ENCODE data around the gene TRIML2. TPM values are rescaled to one million over a fixed set of nuclear protein-coding genes. Genes with fewer than 3 reads are reported as not detected.
"Not testable (repeated sequence)": the region's sequence is repeated elsewhere in the genome, so short reads cannot be mapped to it uniquely, and the experiment has no call there.

TRIML2 gene
- total RNA-seq, 2 experiments from 2014 or later = not detected

DNA sequence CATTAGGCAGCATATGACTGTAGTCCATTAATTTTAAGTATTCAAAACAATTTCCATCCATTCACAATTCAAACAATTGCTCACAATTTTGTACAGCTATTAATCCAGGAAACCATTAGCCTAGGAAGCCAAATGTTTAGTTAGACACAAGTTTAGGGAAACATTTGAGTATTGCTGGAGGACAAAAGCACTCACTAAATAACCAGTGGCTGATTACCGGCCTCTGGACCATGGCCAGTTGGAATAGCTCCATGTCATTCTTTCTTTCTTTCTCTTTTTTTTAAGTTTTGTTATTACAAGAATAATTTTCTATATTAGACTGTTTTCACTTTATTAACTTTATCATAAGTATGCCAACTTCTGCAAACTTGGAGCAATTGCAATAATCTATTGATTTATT lies 31.3 kb downstream of the TRIML2 start:
- CTCF ChIA-PET = interaction anchor here (0.7 kb wide), 1 partner anchor 1850 kb away, joined by 3 read pairs; no protein-coding TSS in a partner anchor

DNA sequence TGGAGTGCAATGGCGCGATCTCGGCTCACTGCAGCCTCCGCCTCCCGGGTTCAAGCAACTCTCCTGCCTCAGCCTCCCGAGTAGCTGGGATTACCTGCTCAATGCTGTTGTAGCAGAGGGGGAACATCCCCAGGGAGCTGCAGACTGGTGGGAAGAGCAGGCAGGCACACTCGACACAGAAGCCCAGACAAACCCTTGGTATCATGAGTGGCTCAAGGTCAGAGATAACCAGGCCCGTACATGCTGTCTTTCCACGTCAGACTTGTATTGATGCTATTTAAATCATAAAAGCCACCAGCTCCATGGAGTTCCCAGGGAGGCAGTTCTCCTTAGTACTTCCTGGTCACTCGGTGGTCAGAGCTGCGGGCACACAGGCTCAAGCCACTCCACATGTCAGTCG lies 33.2 kb downstream of the TRIML2 start:
- CTCF ChIA-PET = no interaction called here
- Mint-ChIP-seq H3K9me3 (peaks cover 3% of the 10 kb centered on the region), H3K36me3 (ENCODE audit: low read depth) (no peaks in the 10 kb centered on the region), H3K27ac (no peak overlapping the region), H3K4me1 (ENCODE audit: low read depth) (no peaks in the 10 kb centered on the region), H3K4me3 (no peak overlapping the region), H3K27me3 (ENCODE audit: low read depth) (no peaks in the 10 kb centered on the region)
- no peak for DNase-seq
- intact Hi-C loops (cut with micrococcal nuclease) = no loop called here

More for the DNA sequence above, 31.3 kb downstream of the TRIML2 start:
- Mint-ChIP-seq H3K36me3 (ENCODE audit: low read depth) (no peaks in the 10 kb centered on the region), H3K9me3 (peaks cover 6% of the 10 kb centered on the region), H3K4me3 (no peak overlapping the region), H3K27me3 (ENCODE audit: low read depth) (no peaks in the 10 kb centered on the region), H3K27ac (no peak overlapping the region), H3K4me1 (ENCODE audit: low read depth) (no peaks in the 10 kb centered on the region)
- intact Hi-C loops (cut with micrococcal nuclease) = no loop called here
- no peak for DNase-seq

DNA sequence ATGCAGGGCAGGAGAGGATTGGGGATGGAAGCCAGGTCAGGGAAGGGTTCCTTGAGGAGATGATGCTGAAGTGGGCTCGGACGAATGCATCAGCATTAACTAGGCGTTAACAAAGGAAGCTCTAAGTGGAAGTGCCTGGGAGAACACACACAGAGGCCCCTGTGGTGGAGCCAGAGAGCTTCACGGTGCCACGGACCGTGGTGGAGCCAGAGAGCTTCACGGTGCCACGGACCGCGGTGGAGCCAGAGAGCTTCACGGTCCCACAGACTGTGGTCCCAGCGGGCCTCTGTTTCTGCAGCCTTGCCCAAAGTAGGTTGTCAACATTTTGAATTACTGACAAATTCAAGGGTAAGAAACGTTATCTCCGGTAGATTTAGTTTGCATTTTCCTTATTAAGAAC lies 48.3 kb downstream of the TRIML2 start:
- no peak for DNase-seq
- intact Hi-C loops (cut with micrococcal nuclease) = no loop called here
- Mint-ChIP-seq H3K4me1 (ENCODE audit: low read depth) (no peaks in the 10 kb centered on the region), H3K9me3 (peaks cover 2% of the 10 kb centered on the region), H3K4me3 (no peak overlapping the region), H3K27ac (no peak overlapping the region), H3K36me3 (ENCODE audit: low read depth) (no peaks in the 10 kb centered on the region), H3K27me3 (ENCODE audit: low read depth) (no peaks in the 10 kb centered on the region)
- CTCF ChIA-PET = no interaction called here

DNA sequence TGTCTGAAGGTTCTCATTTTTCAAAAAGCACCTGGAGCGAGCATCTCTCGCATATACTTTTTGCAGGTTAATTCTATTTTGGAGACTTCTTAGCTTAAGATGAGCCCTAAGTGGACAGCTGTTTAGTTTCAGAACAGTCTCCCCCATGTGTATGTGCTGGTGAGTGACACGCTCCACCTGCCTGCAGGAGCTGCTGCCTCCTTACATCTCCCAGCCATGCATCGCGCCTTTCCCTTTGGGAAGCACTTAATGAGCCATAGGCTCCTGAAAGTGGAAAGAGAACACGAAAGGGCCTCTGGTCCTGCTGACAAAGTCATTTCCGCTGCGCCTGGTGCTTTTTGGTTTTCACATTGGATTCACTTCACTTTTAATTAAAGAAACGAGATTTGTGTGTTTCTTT lies 56.1 kb downstream of the TRIML2 start:
- no peak for DNase-seq
- Mint-ChIP-seq H3K4me1 (ENCODE audit: low read depth) (no peaks in the 10 kb centered on the region), H3K9me3 (peaks cover 3% of the 10 kb centered on the region), H3K27ac (no peak overlapping the region), H3K4me3 (no peak overlapping the region), H3K27me3 (ENCODE audit: low read depth) (no peaks in the 10 kb centered on the region), H3K36me3 (ENCODE audit: low read depth) (no peaks in the 10 kb centered on the region)
- intact Hi-C loops (cut with micrococcal nuclease) = no loop called here
- CTCF ChIA-PET = no interaction called here

DNA sequence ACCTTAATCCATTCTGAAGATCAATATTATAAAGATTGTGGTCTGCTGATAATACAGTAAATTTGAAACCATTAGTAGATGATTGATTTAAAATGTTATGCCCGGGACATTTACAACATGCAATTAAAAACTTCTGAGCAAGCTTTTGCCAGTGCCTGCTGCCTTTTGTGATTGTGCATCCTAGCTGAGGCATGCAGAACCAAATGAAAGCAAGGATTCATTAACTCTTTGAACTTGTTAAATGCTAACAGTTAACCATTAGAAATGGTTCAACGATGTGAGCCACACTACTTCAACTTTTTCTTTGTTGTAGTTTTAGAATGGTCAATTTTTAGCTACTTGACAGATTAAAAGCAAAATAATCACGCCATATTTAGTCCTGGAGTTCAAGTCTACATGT lies 62.7 kb downstream of the TRIML2 start:
- CTCF ChIA-PET = interaction anchor here (0.6 kb wide), 1 partner anchor 50 kb away, joined by 4 read pairs; no protein-coding TSS in a partner anchor
- no peaks in the 10 kb centered on the region for H3K36me3 Mint-ChIP-seq (ENCODE audit: low read depth)
- H3K27ac Mint-ChIP-seq = no peak overlapping the region

DNA sequence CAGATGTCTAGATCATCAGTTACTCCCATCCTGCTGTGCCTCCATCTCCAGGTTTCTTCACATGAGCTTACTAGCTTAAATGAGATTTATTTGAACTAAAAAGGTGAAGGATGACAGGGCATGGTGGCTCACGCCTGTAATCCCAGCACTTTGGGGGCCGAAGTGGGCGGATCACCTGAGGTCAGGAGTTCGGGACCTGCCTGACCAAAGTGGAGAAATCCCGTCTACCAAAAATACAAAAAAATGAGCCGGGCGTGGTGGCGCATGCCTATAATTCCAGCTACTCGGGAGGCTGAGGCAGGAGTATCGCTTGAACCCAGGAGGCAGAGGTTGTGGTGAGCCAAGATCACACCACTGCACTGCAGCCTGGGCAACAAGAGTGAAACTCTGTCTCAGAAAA lies 63.9 kb downstream of the TRIML2 start:
- intact Hi-C loops (cut with micrococcal nuclease); H3K4me3 Mint-ChIP-seq; CTCF ChIA-PET; H3K4me1 Mint-ChIP-seq (ENCODE audit: low read depth); H3K9me3 Mint-ChIP-seq; DNase-seq; H3K36me3 Mint-ChIP-seq (ENCODE audit: low read depth); H3K27me3 Mint-ChIP-seq (ENCODE audit: low read depth); H3K27ac Mint-ChIP-seq: not testable (repeated sequence)

More for the DNA sequence above, 62.7 kb downstream of the TRIML2 start:
- intact Hi-C loops (cut with micrococcal nuclease) = no loop called here
- Mint-ChIP-seq H3K9me3 (peaks cover 1% of the 10 kb centered on the region), H3K4me3 (no peak overlapping the region), H3K4me1 (ENCODE audit: low read depth) (no peaks in the 10 kb centered on the region), H3K27me3 (ENCODE audit: low read depth) (no peaks in the 10 kb centered on the region)
- no peak for DNase-seq

DNA sequence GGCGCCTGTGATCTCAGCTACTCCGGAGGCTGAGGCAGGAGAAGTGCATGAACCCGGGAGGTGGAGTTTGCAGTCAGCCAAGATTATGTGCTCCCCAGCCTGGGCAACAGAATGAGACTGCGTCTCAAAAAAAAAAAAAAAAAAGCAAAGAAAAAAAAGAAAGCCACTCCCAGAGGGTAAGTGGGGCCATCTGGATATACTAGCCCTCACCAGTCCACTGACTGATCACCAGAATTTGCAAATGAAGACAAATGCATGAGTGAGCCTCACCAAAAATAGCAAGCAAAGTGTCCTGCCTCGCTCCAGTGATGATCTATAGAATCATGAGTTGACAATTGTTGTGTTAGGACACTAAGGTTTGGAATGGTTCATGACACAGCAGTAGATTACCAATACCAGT lies 66.2 kb downstream of the TRIML2 start:
- Mint-ChIP-seq H3K4me1 (ENCODE audit: low read depth) (no peaks in the 10 kb centered on the region), H3K4me3 (no peak overlapping the region), H3K27ac (no peak overlapping the region), H3K36me3 (ENCODE audit: low read depth) (no peaks in the 10 kb centered on the region), H3K27me3 (ENCODE audit: low read depth) (no peaks in the 10 kb centered on the region), H3K9me3 (no peaks in the 10 kb centered on the region)
- intact Hi-C loops (cut with micrococcal nuclease) = no loop called here
- no peak for DNase-seq
- CTCF ChIA-PET = no interaction called here

DNA sequence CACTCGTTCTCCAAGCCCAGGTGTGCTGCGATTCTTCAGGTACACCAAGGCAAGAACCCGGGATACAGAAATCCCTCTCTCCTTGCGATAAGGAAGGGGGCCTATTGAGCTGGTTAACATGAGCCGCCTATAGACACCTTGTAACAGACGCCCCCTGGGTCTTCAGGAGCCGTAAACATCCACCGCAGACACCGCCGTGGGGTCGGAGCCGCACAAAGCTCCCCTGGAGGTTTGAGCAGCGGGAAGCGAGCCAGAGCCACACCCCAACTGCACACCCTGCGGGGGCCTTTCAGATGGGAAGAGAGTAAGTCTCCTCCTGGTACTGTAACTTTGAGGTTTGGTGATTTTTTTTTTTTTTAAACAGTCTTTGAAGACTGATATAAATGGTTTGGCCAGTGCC lies 67.2 kb downstream of the TRIML2 start:
- Mint-ChIP-seq H3K27ac (no peak overlapping the region), H3K36me3 (ENCODE audit: low read depth) (no peaks in the 10 kb centered on the region), H3K9me3 (no peaks in the 10 kb centered on the region), H3K4me1 (ENCODE audit: low read depth) (no peaks in the 10 kb centered on the region), H3K4me3 (no peak overlapping the region), H3K27me3 (ENCODE audit: low read depth) (no peaks in the 10 kb centered on the region)
- no peak for DNase-seq
- CTCF ChIA-PET = no interaction called here
- intact Hi-C loops (cut with micrococcal nuclease) = no loop called here

DNA sequence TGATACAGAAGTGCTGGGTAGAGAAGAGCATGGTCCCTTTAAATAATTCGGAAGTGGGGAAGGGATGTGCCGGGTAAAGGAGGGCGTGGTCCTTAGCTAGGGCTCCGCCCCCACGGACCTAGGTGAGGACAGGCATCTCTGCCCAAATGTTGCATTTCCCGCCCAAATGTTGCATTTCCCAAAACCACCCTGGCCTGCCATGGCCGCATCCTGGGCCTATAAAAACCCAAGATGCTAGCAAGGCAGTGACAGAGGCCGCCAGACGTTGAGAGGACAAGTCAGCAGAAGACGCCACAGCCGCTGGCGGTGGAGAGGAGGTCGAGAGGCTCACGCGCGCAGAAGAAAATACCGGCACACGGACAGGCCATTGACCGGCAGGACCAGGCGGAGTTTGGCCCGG lies 67.7 kb downstream of the TRIML2 start:
- H3K36me3 Mint-ChIP-seq (ENCODE audit: low read depth) = no peaks in the 10 kb centered on the region
- H3K4me1 Mint-ChIP-seq (ENCODE audit: low read depth) = no peaks in the 10 kb centered on the region
- intact Hi-C loops (cut with micrococcal nuclease) = no loop called here
- H3K4me3 Mint-ChIP-seq = no peak overlapping the region
- H3K27me3 Mint-ChIP-seq (ENCODE audit: low read depth) = no peaks in the 10 kb centered on the region
- no peaks in the 10 kb centered on the region for H3K9me3 Mint-ChIP-seq
- H3K27ac Mint-ChIP-seq = no peak overlapping the region
- CTCF ChIA-PET = no interaction called here
- no peak for DNase-seq

Other genes with a start within 250 kb of the TRIML2 start
- not detected for gene ZFP42, start 113.8 kb downstream of the TRIML2 start, total RNA-seq
- not detected for gene TRIML1, start 29.8 kb upstream of the TRIML2 start, total RNA-seq

All from activated naive CD4-positive, alpha-beta T cell treated with anti-CD3 and anti-CD28 coated beads for 36 hours (primary cell).